ENCODE measurements around the gene TSSK6.

- TF ChIP-seq CTCF (IDR thresholded peaks at IDR 0.05) (no peak), USF1 (CRISPR knock-in tag; IDR thresholded peaks at IDR 0.05) (no peak), ZNF423 (CRISPR knock-in tag; IDR thresholded peaks at IDR 0.05) (no peak), ZNF512 (CRISPR knock-in tag; IDR thresholded peaks at IDR 0.05; ENCODE audit: borderline replicate concordance) (no peak), ZNF138 (CRISPR knock-in tag; conservative IDR thresholded peaks at IDR 0.05) (no peak), NR1H2 (CRISPR knock-in tag; IDR thresholded peaks at IDR 0.05) (no peak)
Measured at GRCh38 chr19:19563348-19563848, 48.0 kb upstream of the TSSK6 start.
